HT1080 (cell line): ENCODE data around the gene EIF3L. TPM values are rescaled to one million over a fixed set of nuclear protein-coding genes. Genes with fewer than 3 reads are reported as not detected.
A peak's percentile ranks its signal among the peaks of the same experiment; 100 is the strongest.
"Not testable (repeated sequence)": the region's sequence is repeated elsewhere in the genome, so short reads cannot be mapped to it uniquely, and the experiment has no call there.

ENCODE experiments used
- DNase-seq: peaks from one replicate; pipeline ENCODE4 v3.0.0-alpha.2; 2015; ENCODE audit warnings: low read depth
- polyA plus RNA-seq, 2 experiments: library from polyadenylated mRNA; depleted of rRNA; stranded (reverse); fragments of >200 nt; gene quantifications; 2 replicates each; pipeline ENCODE4 v1.2.3, GENCODE V29; 2015
- total RNA-seq: library from RNA; depleted of rRNA; stranded (reverse); fragments of >200 nt; shearing (Covaris generic); gene quantifications from 2 replicates; pipeline ENCODE4 v1.2.3, GENCODE V29; 2014; rRNA removed

The EIF3L gene
- total RNA-seq, result 570 and 657 TPM in 2 replicates
- 652 and 713 TPM in 2 replicates for polyA plus RNA-seq (2015; cell fraction: cytosol; rRNA removed)
- polyA plus RNA-seq (2015; cell fraction: nucleus; rRNA removed), result 378 and 457 TPM in 2 replicates

- DNase-seq, result peak; percentile 88
Measured at GRCh38 chr22:37849089-37849751, at the start of gene EIF3L. Gene EIF3L, plus strand, starts transcription at chr22:37849419. Its CDS starts 31 bp downstream, at chr22:37849450.

- DNase-seq, result not testable (repeated sequence)
Measured at GRCh38 chr22:37799979-37800378, 49.2 kb upstream of the EIF3L start.

DNA sequence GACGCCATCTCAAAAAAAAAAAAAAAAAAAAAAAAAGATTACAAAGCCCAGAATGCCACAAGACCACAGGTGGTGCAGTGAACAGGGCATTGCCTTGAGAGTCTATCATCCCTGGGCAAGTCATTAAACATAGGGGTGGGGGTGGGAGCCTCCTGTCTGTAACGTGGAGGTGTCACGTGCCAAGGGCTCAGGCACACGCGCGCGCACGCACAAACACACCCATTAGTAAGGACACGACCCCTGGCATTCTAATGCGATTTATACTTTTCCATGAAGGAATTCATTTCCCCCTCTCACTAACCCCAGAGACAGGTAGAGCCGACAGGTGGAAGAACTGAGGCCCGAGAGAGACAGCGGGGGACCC is 47.3 kb upstream of the EIF3L start:
- DNase-seq, result no peak

GRCh38 chr22:37802310-37803194 is 46.7 kb upstream of the EIF3L start:
- DNase-seq, result no peak

DNA sequence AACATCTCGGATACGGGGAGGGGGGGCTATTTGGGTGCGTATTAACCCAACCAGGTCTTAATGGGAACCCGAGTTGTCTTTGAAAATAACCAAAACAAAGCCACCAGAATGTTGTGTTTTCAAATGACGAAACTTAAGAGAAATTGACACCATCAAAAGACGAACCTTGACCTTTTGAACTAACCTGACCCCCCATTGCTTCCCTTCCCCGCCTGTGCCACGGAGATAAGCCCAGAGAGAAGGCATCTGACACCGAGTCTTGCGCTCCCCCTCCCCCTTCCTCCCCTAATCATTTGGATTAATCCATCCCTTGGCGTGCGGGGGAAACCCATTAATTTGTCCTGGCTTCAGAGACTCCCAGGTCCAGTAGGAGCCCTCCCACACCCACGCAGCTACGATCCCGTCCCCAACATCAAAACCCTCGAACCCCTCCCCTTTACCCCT is 46.0 kb upstream of the EIF3L start:
- no peak for DNase-seq

DNA sequence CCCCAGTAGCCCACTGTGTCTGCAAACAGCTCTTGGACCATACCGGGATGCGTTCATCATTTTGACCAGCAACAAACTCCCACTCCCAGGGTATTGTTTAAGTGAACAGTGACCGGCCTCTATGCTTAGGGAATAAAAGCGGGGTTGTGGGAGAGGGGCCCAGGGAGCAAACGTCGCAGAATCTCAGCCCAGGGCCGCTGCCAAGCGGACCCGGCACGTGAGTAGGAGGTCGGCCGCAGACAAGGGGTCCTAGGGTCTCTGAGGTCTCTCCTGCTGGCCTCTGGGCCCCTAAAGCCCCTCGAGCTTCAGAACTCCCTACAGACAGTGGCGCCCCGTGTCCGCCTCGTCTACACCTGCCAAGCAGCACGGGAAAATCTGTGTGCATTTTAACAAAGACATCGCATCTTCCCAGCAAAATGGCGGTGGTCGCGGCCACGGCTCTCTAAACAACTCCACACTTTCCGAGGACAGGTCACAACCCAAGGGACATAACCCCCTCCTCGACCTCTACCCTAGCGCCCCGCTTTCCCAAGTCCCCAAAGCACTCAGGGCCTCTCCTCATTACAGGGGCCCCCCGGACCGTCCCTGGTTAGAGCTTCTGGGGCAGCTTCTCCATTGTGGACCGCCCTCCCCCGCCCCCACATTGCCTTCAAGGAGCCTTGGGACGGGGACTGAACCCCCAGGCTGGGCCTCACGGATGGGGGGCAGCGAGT is 45.4 kb upstream of the EIF3L start:
- DNase-seq, result no peak

GRCh38 chr22:37804352-37804880 is 44.8 kb upstream of the EIF3L start:
- no peak for DNase-seq

GRCh38 chr22:37804881-37805809 is 44.1 kb upstream of the EIF3L start:
- peak; percentile 75 for DNase-seq

- no peak for DNase-seq
Measured at GRCh38 chr22:37805810-37806277, 43.4 kb upstream of the EIF3L start.

GRCh38 chr22:37806409-37807333 is 42.5 kb upstream of the EIF3L start:
- DNase-seq, result peak; percentile 39

DNA sequence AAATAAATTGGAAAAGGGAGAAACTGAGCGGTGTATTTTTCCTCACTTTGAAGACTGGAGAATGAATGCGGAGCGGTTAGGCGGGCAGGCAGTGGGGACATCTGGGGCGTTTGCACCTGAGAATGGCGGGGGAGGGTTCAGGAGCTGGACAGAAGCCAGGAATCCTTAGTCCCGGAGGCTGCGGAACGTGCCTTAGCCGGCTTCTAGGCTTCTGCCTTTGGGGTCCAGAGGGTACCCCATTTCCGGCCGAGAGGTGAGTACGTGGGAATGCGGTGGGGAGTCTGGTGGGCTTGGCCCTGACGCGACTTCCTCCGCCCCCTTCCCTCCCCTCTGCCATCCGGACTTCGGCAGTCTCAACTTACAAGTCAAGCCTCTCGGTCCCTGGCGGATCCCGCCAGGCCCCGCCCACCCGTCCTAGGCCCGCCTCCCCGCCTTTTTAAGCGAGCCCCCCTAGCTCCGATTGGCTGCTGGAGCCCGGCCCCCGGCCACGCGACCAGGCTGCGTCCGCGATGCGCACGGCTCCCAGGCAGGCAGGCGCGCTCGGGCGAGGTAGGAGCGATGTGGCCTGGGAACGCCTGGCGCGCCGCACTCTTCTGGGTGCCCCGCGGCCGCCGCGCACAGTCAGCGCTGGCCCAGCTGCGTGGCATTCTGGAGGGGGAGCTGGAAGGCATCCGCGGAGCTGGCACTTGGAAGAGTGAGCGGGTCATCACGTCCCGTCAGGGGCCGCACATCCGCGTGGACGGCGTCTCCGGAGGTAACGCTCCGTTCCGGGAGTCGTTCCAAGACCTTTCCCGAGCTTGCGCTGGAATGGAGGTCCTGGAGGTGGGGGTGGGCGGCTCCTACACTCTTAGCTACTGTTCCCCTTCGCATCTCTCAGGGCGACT is 41.6 kb upstream of the EIF3L start, which contains the start of gene GCAT:
GCAT (plus strand) TSS at position 525 of the 884 bp plus-strand sequence; CDS start at position 559, 34 bp downstream.
- DNase-seq, result peak; percentile 89

- no peak for DNase-seq
Measured at GRCh38 chr22:37808294-37808657, 40.9 kb upstream of the EIF3L start.

- no peak for DNase-seq
Measured at GRCh38 chr22:37809672-37810333, 39.4 kb upstream of the EIF3L start.

DNA sequence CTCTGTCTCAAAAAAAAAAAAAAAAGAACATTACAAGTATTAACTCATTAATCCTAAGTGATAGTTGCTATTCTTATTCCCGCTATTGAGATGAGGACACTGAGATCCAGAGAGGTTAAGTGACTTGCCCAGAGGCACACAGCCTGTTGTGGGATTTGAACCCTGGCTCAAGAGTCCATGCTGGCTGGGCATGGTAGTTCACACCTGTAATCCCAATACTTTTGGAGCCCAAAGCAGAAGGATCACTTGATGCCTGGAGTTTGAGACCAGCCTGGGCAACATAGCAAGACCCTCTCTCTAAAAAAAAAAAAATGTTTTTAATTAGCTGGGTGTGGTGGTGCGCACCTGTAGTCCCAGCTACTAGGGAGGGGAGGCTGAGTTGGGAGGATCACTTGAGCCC is 37.4 kb upstream of the EIF3L start:
- no peak for DNase-seq

DNA sequence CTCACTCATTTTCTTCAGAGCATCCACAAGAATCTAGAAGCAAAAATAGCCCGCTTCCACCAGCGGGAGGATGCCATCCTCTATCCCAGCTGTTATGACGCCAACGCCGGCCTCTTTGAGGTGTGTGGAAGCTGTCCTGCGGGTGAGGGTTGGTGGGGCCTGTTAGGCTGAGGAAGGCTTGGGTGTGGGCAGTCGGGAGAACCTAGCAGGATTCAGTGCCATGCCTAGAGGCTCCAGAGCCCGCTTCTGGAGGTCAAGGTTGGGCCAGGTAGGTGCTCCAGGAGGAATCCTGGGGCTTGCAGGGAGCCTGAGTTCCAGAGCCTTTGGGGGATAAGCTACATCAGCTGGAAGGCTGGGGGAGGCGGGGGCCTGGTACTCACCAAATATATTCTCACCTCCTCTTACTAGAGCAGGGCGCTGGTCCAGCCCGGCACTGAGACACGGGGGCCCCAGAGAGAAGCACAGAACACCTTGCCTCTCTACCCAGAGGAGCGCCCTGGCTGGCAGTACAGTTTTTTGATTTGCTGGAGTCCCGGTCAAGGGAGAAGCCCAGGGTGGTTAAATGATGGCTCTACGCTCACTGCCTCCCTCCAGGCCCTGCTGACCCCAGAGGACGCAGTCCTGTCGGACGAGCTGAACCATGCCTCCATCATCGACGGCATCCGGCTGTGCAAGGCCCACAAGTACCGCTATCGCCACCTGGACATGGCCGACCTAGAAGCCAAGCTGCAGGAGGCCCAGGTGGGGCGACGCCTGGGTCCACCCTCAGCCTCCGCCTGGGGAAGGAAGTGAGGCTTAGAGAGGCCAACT is 36.1 kb upstream of the EIF3L start:
- DNase-seq, result no peak

GRCh38 chr22:37815593-37815992 is 33.6 kb upstream of the EIF3L start:
- DNase-seq, result no peak
